Astrocyte of the spinal cord (primary cell): ENCODE data around the gene HOXA7.

ENCODE experiments used
- DNase-seq: peaks from one replicate; pipeline ENCODE4 v3.0.0; 2011; ENCODE audit warnings: low read depth, low spot score
- H3K4me3 ChIP-seq: 2 replicates; pipeline ENCODE4 v1.5.1; 2011; ENCODE audit warnings: low read depth, mild to moderate bottlenecking, low read length, moderate library complexity
- CTCF ChIP-seq: IDR thresholded peaks from 2 replicates; pipeline ENCODE4 v1.5.1; 2012; ENCODE audit warnings: low read depth, mild to moderate bottlenecking, low read length, inconsistent platforms
- in situ Hi-C: cut with HindIII; loops from 2 replicates; pipeline ENCODE4 v1.10.0; 2017; ENCODE audit warnings: low sequenced_read_pairs

The HOXA7 gene

GRCh38 chr7:27185013-27185853, 28.8 kb upstream of the HOXA7 start, which contains the start of gene HOXA11:
HOXA11 (minus strand) TSS chr7:27185232; CDS start chr7:27185144, 88 bp downstream.
- DNase-seq: no peak
- TF ChIP-seq CTCF: no peak
- in situ Hi-C loops: no loop called here
- H3K4me3 ChIP-seq: peak within 1 kb of the TSS; percentile 34

DNA sequence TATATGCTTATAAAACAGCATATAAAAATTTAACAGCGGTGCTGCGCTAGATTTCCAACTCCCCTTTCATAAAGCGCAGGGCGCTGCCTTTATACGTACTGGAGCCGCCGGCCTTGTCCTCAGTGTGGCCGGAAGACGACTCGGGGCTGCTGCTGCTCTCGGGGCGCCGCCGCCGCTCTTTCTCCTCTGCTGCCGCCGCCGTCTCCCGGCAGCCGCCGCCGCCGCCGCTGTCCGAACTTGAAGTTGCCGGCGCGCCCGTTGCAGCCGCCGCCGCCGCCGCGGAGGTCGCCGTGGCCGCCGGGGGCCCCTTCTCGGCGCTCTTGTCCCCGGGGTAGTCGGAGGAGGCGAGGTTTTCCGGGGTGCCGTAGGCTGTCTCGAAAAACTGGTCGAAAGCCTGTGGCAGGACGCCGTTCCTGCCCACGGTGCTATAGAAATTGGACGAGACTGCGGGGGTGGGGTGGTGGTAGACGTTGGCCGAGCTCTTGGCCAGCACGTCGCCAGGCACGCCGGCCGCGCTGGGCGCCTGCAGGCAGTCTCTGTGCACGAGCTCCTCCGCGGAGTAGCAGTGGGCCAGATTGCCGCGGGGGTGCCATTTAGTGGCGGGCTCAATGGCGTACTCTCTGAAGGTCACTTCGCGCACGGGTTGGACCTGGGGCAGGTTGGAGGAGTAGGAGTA, 28.0 kb upstream of the HOXA7 start:
- in situ Hi-C loops: no loop called here
- DNase-seq: no peak
- peak overlapping the region; percentile 34 for H3K4me3 ChIP-seq

DNA sequence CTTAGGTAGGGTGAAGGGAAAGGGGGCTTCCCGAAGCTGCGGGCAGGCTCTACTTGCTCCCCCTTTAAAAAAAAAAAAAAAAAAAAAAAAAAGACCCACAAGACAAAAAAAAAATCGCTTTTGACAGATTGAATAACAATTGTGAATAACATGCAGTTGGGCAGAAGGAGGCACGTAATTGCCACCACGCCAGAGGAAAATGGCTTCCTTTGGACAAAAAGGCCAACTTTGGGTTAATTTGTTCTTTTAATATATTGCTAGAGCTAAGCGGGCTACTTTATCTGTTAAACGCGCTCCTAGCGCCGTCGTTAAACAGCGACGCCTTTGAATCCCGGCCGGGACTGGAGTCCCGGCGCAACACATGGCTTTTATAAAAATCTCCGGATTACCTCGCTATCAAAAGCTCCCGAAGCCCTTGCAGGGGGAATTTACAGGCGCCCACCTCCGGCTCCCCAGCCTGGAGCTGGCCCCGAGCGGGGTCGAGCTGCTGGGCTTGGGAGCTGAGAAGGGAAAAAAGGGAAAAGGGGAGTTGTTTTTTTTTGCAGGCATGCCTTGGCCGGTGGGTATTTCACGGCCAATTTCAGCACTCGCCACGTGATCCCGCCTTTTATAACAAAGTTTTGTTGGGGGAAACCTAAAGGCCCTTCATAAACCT, 27.3 kb upstream of the HOXA7 start:
- DNase-seq: no peak
- in situ Hi-C loops: no loop called here
- peak overlapping the region; percentile 34 for H3K4me3 ChIP-seq
- no peak for TF ChIP-seq CTCF

More for the DNA sequence above, 28.0 kb upstream of the HOXA7 start:
- no peak for TF ChIP-seq CTCF

DNA sequence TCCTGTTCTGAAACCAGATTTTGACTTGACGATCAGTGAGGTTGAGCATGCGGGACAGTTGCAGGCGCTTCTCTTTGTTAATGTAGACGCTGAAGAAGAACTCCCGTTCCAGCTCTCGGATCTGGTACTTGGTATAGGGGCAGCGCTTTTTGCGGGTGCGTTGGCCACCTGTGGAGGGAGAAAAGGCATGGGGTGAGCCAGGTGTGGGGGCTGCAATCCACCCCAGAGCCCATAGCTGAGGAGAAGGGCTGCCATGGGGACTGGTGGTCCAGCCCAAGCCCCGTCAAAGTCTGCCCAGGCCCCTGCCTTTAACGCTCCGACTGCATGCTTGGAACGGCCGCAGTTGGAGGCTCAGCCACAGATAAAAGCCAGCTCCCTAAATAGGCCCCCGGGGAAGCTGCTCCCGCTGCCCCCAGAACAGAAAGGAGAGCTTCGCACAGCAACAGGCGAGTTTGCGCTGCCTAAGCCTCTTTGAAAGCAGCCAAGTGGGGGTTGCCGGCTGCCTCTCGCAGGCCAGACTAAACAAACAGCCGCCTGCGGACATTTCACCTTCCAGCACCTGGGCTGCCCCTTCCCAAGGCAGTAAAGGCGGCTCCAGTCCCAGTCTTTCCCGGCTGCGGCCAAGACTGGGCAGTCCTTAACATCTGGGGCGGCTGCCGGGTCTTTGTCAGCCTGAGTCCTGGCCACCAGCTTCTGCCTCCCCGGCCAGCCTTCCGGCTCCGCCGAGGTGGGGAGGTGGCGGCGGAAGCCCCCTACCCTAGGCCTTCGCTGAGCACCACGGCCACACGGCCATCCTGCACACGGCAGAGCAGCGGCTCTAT, 26.6 kb upstream of the HOXA7 start:
- in situ Hi-C loops: no loop called here
- no peak overlapping the region for H3K4me3 ChIP-seq
- DNase-seq: no peak
- no peak for TF ChIP-seq CTCF

DNA sequence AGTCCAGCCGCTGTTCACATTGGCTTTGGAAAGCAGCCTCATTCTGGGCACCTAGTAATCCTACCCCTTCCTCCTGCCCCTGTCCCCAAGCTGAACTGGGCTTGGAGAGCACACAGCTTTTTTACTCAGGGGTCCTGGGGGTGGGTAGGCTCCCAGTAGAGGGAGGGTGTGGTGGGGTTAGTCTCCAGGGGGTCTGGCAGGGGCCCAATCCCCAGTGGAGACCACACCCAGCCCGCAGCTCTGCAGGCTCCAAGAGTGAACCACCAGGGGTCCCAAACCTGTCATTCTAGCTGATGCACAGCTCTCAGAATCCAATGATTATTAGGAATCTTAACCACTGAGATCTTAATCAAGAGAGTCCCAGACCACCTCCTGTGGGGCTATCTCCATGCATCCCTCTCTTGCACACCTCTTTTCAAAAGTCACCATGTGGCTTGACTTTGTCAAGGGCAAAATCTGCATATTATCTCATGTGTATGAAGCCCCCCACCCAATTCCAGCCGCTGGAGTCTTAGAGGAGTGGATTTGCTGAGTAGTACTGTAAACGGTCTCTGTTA, 25.9 kb upstream of the HOXA7 start:
- no peak overlapping the region for H3K4me3 ChIP-seq
- in situ Hi-C loops: no loop called here
- no peak for TF ChIP-seq CTCF
- DNase-seq: no peak
